SKM-1 treated with dmso at 0.1 percent for 144 hours (cell line): ENCODE data around the gene IDI1.
"Not testable (repeated sequence)": the region's sequence is repeated elsewhere in the genome, so short reads cannot be mapped to it uniquely, and the experiment has no call there.

Experiments
- DNase-seq: peaks from one replicate; lab custom pipeline; 2025; ENCODE audit not compliant: unreplicated experiment; lab: John Stamatoyannopoulos, UW

The IDI1 gene

DNA sequence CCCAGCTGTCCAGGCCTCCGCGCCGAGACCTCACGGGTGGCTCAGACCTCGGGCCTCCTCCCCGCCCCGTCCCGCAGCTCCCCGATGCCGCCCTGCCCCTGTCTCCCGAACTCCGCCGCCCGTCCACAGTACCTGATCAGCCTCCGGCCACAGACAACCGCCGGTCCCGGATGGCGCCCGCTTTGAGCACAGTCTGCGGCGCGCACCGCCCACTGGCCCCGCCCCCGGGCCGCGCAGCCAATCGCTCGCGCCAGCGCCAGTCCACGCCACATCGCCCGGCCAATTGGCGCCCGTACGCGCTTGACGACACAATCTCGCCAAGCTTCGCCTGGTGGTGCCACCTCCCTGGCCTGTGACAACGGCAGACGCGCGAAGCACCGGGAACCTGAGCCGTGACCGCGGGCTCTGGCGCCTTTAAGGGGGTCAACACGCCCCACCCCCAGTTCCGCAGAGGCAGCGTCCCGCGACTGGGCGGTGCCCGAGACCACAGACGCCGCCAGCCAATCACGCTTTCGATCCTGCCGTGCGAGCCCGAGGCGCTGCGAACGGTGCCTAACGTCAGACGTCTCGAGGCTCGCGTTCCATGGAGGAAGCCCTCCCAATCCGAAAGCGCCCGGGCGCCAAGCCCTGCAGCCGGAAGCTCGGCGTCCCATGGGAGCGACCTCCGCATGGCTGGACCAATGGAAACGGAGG, at the start of gene IDI1:
TSS of gene IDI1 (minus strand) at position 388 of the 693 bp plus-strand sequence. CDS start at position 272, 116 bp downstream.
- DNase-seq, result peak; percentile 89

GRCh38 chr10:1097436-1097835, 48.5 kb upstream of the IDI1 start:
- no peak for DNase-seq

GRCh38 chr10:1096287-1096889, 47.5 kb upstream of the IDI1 start:
- DNase-seq, result no peak

- DNase-seq, result no peak
Measured at GRCh38 chr10:1095498-1095897, 46.6 kb upstream of the IDI1 start.

DNA sequence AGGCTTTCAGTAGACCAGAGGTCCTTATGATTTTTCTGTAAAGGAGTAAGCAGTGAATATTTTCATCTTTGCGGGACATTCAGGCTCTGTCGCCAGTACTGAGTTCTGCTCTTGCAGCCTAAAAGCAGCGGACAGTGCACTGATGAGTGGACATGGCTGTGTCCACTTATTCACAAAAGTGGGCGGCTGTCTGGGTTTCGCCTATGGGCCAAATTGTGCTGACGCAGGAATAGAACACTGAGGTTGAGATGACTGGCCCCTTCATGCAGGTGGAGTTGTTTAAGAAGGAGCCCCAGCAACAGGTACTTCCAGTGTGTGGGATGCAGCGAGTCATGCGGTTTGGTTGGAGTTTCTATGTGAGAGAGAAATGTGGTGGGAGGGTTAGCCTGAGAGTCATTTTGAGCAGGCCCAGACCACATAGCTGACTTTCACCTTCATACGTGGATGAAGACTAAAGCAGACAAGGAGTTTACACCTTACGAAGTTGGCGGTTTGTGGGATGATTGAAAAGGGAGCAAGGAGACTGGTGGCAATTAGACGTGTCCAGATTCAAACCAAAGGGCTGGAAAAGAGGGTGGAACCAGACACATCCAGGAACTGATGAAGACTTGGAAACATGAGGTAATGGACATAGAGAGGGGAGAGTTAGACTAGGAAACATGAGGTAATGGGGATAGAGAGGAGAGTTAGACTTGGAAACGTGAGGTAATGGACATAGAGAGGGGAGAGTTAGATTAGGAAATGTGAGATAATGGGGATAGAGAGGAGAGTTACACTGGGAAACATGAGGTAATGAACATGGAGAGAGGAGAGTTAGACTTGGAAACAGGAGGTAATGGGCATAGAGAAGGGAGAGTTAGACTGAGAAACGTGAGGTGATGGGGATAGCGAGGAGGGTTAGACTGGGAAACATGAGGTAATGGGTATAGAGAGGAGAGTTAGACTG, 45.5 kb upstream of the IDI1 start:
- DNase-seq, result no peak

DNA sequence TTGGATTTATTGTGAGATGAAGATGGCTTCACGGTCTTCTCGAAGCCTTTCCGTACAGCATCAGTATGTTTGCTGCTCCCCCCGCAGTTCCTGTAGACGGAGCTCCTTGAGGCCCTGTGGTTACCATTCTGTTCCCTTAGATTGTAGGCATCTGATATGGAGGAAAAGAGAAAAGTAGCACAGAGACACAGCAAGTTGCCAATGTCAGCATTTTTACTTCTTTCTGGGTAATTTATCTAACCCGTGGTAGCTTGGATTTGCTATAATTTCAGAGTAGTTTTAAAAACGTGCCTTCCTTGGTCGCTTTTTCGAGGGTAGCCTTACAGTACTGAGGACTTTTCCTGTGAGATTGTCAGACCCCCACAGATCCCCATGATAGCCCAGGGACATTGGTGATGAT, 44.8 kb upstream of the IDI1 start:
- no peak for DNase-seq

- no peak for DNase-seq
Measured at GRCh38 chr10:1090696-1091095, 41.8 kb upstream of the IDI1 start.

DNA sequence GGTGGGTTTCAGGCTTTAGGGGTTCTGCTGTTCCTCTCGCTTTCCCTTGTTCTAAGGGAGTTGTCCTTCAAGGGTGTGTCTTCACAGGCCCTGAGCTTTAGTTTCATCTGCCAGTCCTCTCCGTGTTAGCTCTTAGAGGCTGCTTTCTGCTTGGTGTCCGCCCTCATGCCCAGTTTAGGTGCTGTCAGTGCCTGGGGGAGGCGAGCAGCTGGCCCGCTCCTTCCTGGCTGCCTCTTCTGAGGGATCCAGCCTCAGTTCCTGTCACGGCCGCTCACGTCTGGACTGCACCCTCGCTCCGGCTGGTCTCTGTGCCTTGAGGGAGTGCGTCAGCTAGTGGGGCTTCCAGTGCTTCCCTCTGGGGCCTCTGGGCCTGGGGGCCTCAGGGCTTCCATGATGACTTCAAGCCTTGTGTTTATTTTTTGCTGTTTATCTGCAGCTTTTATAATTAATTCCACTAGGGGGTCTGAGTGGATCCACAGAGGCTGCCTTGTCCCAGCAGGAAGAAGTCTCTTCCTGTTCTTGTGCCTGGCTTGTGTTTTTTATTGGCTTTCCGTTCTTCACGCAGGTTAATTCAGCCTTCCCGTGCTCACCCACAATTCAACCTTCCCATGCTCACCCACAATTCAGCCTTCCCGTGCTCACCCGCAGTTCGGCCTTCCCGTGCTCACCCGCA, 40.2 kb upstream of the IDI1 start:
- no peak for DNase-seq

- no peak for DNase-seq
Measured at GRCh38 chr10:1086787-1087186, 37.9 kb upstream of the IDI1 start.

DNA sequence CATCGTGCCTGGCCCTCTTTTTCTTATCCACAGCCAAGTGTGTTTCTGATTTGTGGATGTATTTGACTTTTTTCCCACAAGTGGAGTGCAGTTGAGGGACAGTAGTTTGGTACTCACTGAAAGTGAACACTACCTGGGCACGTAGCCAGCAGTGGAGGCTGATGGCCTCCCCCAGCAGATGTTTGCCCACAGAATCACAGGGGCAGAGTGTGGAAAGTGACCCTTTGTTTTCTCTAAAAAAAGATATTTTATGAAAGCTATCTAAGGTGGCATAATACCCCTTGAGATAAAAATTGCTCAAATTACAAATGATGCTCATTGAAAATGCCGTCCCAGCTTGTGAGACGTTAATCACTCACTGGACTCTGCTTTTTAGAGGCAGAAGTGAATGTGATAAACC, 36.3 kb upstream of the IDI1 start:
- DNase-seq, result no peak

DNA sequence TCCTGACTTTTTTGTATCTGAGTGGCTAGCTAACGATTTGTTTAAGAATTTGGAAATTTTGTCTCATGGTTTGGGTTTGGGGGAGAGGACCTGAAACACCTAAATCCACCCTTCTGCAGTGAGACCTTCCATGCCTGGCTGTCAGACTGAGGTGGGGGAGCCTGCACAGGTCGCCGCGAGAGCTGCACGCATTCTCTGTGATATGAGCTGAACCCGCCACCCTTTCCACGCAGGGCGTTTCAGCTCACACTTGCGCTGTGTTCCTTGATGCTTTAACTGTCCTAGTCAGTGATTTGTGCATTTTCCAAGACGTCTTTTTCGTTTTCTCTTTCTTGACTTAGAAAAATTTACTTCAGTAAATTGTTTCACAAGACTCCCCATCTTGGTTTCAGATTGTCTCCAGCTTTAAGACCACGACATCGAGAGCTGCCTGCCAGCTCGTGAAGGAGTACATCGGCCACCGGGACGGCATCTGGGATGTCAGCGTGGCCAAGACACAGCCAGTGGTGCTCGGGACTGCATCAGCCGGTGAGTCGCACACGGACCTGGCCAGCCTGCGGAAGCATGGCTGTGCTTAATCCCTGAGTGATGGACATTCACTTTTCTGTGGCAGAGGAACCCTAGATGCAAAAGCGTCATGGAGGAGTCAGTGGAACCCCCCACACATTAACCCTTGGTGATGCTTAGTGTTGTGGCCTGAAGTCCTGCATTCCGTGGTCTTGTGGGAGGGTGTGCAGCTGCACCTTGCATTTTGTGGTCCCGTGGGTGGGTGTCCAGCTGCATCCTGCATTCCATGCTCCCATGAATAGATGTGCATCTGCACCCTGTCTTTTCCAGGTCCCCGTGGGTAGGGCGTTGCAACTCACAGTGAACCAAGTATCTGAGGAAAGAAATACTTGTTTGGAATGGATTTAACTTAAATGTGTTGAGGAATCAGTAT, 35.4 kb upstream of the IDI1 start:
- DNase-seq, result no peak

DNA sequence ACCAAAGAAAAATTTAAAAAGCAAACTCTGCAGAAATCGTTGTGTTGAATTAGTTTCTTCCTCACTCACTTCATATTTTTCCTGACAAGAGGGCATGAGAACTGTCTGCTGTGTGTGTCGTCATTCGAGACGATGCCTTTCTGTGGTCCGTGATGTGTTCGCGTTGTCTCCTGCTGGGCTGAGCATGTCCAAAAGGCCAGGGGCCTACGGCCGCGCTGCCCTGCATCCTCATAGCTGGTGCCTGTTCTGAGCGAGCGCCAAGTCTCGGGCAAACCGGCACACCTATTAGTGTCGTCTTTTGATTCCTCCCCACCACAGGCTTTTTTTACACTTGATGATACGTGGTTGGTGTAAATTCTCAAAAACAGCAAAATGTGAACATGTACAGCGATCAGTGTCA, 34.7 kb upstream of the IDI1 start:
- DNase-seq, result no peak

- no peak for DNase-seq
Measured at GRCh38 chr10:1078668-1079067, 29.7 kb upstream of the IDI1 start.

GRCh38 chr10:1074748-1075308, 25.9 kb upstream of the IDI1 start:
- DNase-seq, result no peak

- DNase-seq, result no peak
Measured at GRCh38 chr10:1074052-1074747, 25.3 kb upstream of the IDI1 start.

DNA sequence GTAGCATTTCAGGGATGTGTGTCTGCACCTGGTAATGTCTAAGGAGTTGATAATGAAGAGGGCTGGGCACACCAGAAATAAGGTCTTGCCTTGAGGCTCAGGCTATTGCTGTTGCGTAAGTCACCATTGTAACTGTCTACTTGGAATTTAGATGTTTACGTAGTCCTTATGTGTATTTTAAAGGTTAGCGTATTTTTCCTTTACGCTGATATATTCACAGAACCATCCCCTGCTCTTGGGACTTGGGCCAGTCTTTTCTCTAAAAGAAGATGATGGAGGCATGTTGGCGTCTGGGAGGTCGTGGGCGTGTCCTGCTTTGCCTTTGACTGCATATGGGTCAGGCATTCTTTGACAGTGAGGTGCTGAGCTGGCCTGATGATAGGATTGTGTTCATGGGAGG, 22.0 kb upstream of the IDI1 start:
- no peak for DNase-seq

GRCh38 chr10:1068380-1069361, 19.8 kb upstream of the IDI1 start:
- DNase-seq, result no peak

DNA sequence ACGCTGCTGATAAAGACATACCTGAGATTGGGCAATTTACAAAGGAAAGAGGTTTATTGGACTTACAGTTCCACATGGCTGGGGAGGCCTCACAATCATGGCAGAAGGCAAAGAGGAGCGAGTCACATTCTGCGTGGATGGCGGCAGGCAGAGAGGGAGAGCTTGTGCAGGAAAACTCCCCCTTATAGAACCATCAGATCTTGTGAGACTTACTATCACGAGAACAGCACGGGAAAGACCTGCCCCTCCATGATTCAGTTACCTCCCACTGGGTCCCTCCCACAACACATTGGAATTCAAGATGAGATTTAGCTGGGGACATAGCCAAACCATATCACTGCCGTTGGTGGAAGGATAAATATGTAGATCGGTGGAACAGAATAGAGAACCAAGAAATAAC, 17.8 kb upstream of the IDI1 start:
- DNase-seq, result not testable (repeated sequence)
